ENCODE measurements around the gene ODAD2.

DNA sequence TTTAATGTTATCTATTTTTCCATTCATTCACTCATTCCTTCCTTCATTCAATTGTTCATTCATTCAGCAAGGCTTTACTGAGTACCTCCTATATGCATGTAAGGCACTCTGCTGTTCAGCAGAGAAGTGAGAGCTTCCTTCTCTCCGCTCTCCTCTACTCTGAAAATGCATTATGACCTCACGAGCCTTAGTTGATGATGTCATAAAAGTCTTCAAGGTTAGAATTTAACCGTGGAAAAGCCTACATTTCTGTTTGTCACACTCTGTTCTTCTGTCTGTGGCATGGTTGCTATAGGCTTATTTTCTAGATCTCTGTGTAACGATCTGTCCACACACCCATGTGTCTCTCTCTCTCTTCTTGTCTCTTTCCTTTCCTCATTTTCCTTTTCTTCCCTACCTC lies 17.1 kb downstream of the ODAD2 start:
- TF ChIP-seq, protein P1, sequence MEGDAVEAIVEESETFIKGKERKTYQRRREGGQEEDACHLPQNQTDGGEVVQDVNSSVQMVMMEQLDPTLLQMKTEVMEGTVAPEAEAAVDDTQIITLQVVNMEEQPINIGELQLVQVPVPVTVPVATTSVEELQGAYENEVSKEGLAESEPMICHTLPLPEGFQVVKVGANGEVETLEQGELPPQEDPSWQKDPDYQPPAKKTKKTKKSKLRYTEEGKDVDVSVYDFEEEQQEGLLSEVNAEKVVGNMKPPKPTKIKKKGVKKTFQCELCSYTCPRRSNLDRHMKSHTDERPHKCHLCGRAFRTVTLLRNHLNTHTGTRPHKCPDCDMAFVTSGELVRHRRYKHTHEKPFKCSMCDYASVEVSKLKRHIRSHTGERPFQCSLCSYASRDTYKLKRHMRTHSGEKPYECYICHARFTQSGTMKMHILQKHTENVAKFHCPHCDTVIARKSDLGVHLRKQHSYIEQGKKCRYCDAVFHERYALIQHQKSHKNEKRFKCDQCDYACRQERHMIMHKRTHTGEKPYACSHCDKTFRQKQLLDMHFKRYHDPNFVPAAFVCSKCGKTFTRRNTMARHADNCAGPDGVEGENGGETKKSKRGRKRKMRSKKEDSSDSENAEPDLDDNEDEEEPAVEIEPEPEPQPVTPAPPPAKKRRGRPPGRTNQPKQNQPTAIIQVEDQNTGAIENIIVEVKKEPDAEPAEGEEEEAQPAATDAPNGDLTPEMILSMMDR (conservative IDR thresholded peaks at IDR 0.05; ENCODE audit: low read length) = no peak
- TF ChIP-seq EZH2phosphoT487 (IDR thresholded peaks at IDR 0.05; ENCODE audit: borderline replicate concordance, low read depth, low read length) = no peak

All from OCI-LY7 (cell line).